Kidney (tissue), 14 donors: Measurements from ENCODE around the gene CD36. TPM values are rescaled to one million over a fixed set of nuclear protein-coding genes. Genes with fewer than 3 reads are reported as not detected.

ENCODE experiments used
- DNase-seq, 5 donors: peaks; one replicate each; pipeline ENCODE4 v3.0.0-alpha.2; 2013 to 2020
- FAIRE-seq: peaks from 2 replicates; lab custom pipeline; 2012; peaks lifted over from hg19 to GRCh38; lab: Jason Lieb, UNC
- H3K27ac ChIP-seq, 2 donors: one replicate each; pipeline ENCODE4 v1.7.0; 2013; ENCODE audit warnings: low read depth in 2 of 2, low read length in 2 of 2, inconsistent platforms in 1 of 2
- H3K27me3 ChIP-seq: one replicate; pipeline ENCODE4 v1.7.1; 2013; ENCODE audit warnings: low read length, inconsistent platforms; ENCODE audit not compliant: control insufficient read depth, insufficient read depth
- H3K36me3 ChIP-seq, 3 donors: one replicate each; pipeline versions ENCODE4 v1.7.0 to v1.7.1; 2013; ENCODE audit warnings: low read length in 3 of 3, control low read depth in 1 of 3, inconsistent platforms in 1 of 3; ENCODE audit not compliant: insufficient read depth in 3 of 3, control insufficient read depth in 2 of 3
- H3K4me1 ChIP-seq, 3 donors: one replicate each; pipeline versions ENCODE4 v1.7.0 to v1.7.1; 2013; ENCODE audit warnings: low read length in 3 of 3, inconsistent platforms in 1 of 3, low read depth in 1 of 3; ENCODE audit not compliant: control insufficient read depth in 2 of 3, insufficient read depth in 2 of 3
- H3K4me3 ChIP-seq, 3 donors: one replicate each; pipeline versions ENCODE4 v1.7.0 to v1.8.1; 2013; ENCODE audit warnings: low read length in 3 of 3, control low read depth in 1 of 3, inconsistent platforms in 1 of 3
- H3K9ac ChIP-seq, 3 donors: one replicate each; pipeline versions ENCODE4 v1.7.0 to v1.7.1; 2013; ENCODE audit warnings: low read length in 3 of 3, control low read depth in 1 of 3, inconsistent platforms in 1 of 3
- H3K9me3 ChIP-seq, 3 donors: one replicate each; pipeline versions ENCODE4 v1.7.0 to v1.7.1; 2013; ENCODE audit warnings: low read length in 3 of 3, control low read depth in 1 of 3, inconsistent platforms in 1 of 3; ENCODE audit not compliant: control insufficient read depth in 2 of 3, insufficient read depth in 1 of 3
- intact Hi-C: fragments of 100-400 bp; cut with DNase I; formaldehyde crosslinking; loops from one replicate; pipeline ENCODE4 v1.11.1; 2022
- polyA plus RNA-seq: library from polyadenylated mRNA; stranded (reverse); fragments of 350-450 nt; fragmentation: Illumina TruSeq; extraction: RNeasy Lipid Tissue Mini Kit (QIAGEN cat#74804); gene quantifications from one replicate; pipeline ENCODE4 v1.2.3, GENCODE V29; 2014; ENCODE audit warnings: low read depth, low replicate concordance; ENCODE audit not compliant: insufficient read depth
- total RNA-seq: library from RNA; stranded (reverse); fragmentation: NEBNext Ultra II Directional; extraction: Animal tissue kit (Norgen Biotek cat#: 25700); gene quantifications from one replicate; pipeline ENCODE4 v1.2.1, GENCODE V29; 2021
- TF ChIP-seq, protein P1 (sequence below): IDR thresholded peaks from 3 replicates; pipeline ENCODE4 v1.5.1; 2012; ENCODE audit warnings: mild to moderate bottlenecking, moderate library complexity, borderline replicate concordance; ENCODE audit not compliant: insufficient read depth; ENCODE audit errors: extremely low read depth
- donor health status: control.
- donor health status: control.
- donor health status: control.
- donor health status: control.
- donor health status: control.
- donor health status: DM: yes; HTN: yes; CAD: no.
- donor health status: Normal renal cell carcinoma (clear cell type).

Gene CD36
- total and polyA plus RNA-seq, 2 donors from 2014 or later: 6.7 to 10.0 TPM

DNA sequence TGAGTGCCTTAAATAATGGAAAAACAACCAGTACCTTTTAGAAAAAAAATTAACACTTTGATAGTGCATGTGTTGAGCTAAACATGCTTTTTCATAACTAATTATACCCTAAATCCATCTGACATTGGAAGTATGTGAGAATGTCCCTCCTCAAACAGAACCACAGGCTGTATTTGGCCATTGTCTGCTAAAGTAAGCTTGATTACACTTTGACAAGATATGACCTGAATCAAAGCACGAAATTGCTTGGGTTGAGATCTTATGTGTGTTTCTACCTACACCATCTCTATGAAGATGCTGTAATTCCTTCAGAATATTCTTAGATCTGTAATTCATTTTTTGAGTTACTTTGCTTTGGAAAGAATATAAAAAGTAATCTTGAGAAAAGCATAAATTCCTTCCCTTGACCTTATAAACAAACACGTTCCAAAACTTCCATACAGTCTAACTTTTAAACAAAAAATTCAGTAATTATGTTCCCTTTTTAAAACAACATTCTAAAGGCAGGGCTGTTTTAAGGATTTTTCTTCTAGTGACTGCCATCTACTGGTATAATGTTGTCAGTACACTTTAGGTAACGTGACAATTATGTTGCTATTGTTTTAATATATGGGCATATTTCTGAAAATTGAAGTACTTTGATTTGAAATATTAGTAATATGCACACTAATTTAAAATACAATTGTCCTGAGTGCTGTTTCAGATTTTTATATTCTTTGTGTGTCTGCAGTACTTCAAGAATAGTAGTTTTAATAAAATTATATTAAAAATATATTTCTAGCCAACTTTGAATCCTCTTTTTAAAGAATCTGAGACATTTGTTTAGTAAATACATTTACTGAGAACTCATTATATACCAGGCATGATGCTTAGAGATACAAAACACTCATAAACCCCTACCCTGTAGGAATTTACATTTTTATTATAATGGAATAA, 20.9 kb downstream of the CD36 start:
- TF ChIP-seq, protein P1, sequence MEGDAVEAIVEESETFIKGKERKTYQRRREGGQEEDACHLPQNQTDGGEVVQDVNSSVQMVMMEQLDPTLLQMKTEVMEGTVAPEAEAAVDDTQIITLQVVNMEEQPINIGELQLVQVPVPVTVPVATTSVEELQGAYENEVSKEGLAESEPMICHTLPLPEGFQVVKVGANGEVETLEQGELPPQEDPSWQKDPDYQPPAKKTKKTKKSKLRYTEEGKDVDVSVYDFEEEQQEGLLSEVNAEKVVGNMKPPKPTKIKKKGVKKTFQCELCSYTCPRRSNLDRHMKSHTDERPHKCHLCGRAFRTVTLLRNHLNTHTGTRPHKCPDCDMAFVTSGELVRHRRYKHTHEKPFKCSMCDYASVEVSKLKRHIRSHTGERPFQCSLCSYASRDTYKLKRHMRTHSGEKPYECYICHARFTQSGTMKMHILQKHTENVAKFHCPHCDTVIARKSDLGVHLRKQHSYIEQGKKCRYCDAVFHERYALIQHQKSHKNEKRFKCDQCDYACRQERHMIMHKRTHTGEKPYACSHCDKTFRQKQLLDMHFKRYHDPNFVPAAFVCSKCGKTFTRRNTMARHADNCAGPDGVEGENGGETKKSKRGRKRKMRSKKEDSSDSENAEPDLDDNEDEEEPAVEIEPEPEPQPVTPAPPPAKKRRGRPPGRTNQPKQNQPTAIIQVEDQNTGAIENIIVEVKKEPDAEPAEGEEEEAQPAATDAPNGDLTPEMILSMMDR: peak; percentile 60
- Histone ChIP-seq H3K9ac (no peak overlapping the region), H3K4me1 (no peaks in the 10 kb centered on the region), H3K27ac (no peak overlapping the region), H3K4me3 (no peak overlapping the region), H3K27me3 (no peaks in the 10 kb centered on the region), H3K36me3 (no peaks in the 10 kb centered on the region), H3K9me3 (no peaks in the 10 kb centered on the region)
- intact Hi-C loops: loop anchor here (10.0 kb wide), 1 partner anchor 225 kb away; no protein-coding TSS in a partner anchor
- DNase-seq (peak in 2 of 5 donors; percentile 40 to 54), FAIRE-seq (peak; percentile 98)

DNA sequence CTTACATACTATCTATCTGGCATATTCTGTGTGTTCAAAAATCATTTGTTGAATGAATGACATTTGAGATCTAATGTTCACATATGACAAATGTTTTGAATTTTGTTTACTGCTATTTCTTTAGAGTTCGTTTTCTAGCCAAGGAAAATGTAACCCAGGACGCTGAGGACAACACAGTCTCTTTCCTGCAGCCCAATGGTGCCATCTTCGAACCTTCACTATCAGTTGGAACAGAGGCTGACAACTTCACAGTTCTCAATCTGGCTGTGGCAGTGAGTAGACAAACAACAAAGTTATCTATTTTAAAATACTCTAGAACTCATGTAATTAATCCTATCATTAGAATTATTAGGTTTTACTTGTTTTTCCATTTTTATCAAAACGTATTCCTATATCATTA, 22.5 kb downstream of the CD36 start:
- TF ChIP-seq, protein P1: no peak

DNA sequence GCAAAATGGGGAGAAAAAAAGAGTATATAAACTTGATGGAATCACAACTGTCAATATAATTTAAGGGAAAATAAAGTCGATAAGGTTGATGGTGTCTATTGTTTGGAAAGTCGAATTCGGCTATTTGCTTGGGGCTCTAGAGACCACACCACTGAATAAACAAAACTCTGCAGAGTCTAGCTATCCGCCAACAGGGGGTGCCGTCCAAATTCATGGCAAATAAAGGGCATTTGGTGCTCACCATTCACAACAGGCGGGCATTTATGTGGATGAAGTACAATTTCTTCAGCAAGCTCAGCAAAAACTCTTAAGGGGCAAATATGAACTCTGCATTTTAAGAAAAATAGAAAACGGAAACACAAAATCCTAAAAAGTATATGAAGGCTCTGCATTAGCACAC, 23.3 kb downstream of the CD36 start:
- H3K4me3 ChIP-seq: no peak overlapping the region
- no peaks in the 10 kb centered on the region for H3K4me1 ChIP-seq
- H3K9me3 ChIP-seq: no peaks in the 10 kb centered on the region
- H3K36me3 ChIP-seq: no peaks in the 10 kb centered on the region
- H3K27me3 ChIP-seq: no peaks in the 10 kb centered on the region
- H3K27ac ChIP-seq: no peak overlapping the region
- intact Hi-C loops: loop anchor here (10.0 kb wide), 1 partner anchor 227 kb away; no protein-coding TSS in a partner anchor
- DNase-seq (no peak), FAIRE-seq (no peak)
- no peak overlapping the region for H3K9ac ChIP-seq
- TF ChIP-seq, protein P1: no peak

More for the DNA sequence above, 22.5 kb downstream of the CD36 start:
- Histone ChIP-seq H3K36me3 (no peaks in the 10 kb centered on the region), H3K27me3 (no peaks in the 10 kb centered on the region), H3K27ac (no peak overlapping the region), H3K4me1 (no peaks in the 10 kb centered on the region), H3K9me3 (no peaks in the 10 kb centered on the region), H3K4me3 (no peak overlapping the region), H3K9ac (no peak overlapping the region)
- no peak for DNase-seq
- intact Hi-C loops: loop anchor here (10.0 kb wide), 1 partner anchor 226 kb away; no protein-coding TSS in a partner anchor
- FAIRE-seq: no peak
